Endothelial cell of umbilical vein (primary cell): ENCODE results near the gene PLOD2. TPM values are rescaled to one million over a fixed set of nuclear protein-coding genes. Genes with fewer than 3 reads are reported as not detected.

Source experiments
- BruUV-seq: library from RNA; stranded (reverse); fragments of 400-500 nt; replicated peaks from 2 replicates; lab custom pipeline; 2021; lab: Mats Ljungman, UMichigan
- CTCF ChIA-PET: fragments of 300-600, 350-600 bp; sonication (Branson Sonifier 250); formaldehyde crosslinking; loops from one replicate; lab custom pipeline; 2021; ENCODE audit warnings: antibody characterized with exemption, inconsistent platforms; lab: Charles Lee
- POLR2A ChIA-PET: fragments of 300-600, 350-600 bp; sonication (Branson Sonifier 250); formaldehyde crosslinking; loops from one replicate; lab custom pipeline; 2021; ENCODE audit warnings: antibody characterized with exemption, inconsistent platforms; lab: Charles Lee
- DNase-seq: peaks from one replicate; pipeline ENCODE4 v3.0.0-alpha.2; 2011; ENCODE audit warnings: low read depth, low spot score
- FAIRE-seq: peaks from 2 replicates; lab custom pipeline; 2011; peaks lifted over from hg19 to GRCh38; lab: Jason Lieb, UNC
- H2AFZ ChIP-seq: 2 replicates; pipeline ENCODE4 v1.6.0; 2012; ENCODE audit warnings: low read depth, low read length, control low read depth, inconsistent platforms
- H3K27ac ChIP-seq: 2 replicates; pipeline ENCODE4 v1.5.1; 2011; ENCODE audit warnings: low read depth, mild to moderate bottlenecking, control low read depth, low read length, moderate library complexity; ENCODE audit not compliant: insufficient read depth
- H3K27me3 ChIP-seq, 2 experiments: 2 replicates each; pipeline versions ENCODE4 v1.6.0 to v1.6.1; 2011; ENCODE audit warnings: low read length in 2 of 2, mixed read lengths in 1 of 2; ENCODE audit not compliant: control insufficient read depth in 2 of 2, insufficient read depth in 2 of 2
- H3K36me3 ChIP-seq, 2 experiments: 2 replicates in 1 of 2; 3 replicates in 1 of 2; pipeline ENCODE4 v1.5.1; 2011; ENCODE audit warnings: low read length in 2 of 2, mild to moderate bottlenecking in 1 of 2, moderate library complexity in 1 of 2; ENCODE audit not compliant: control insufficient read depth in 2 of 2, insufficient read depth in 2 of 2; ENCODE audit errors: extremely low read depth in 1 of 2
- H3K4me1 ChIP-seq: 3 replicates; pipeline ENCODE4 v1.5.1; 2011; ENCODE audit warnings: mild to moderate bottlenecking, low read length; ENCODE audit not compliant: control insufficient read depth, insufficient read depth; ENCODE audit errors: extremely low read depth
- H3K4me2 ChIP-seq: 2 replicates; pipeline ENCODE4 v1.6.1; 2011; ENCODE audit warnings: low read length, control low read depth, mixed read lengths; ENCODE audit not compliant: insufficient read depth
- H3K4me3 ChIP-seq, 3 experiments: fragments of 200-600 bp in 1 of 3; sonication (generic), shearing (Covaris generic) in 1 of 3; replicated peaks in 1 of 3; 2 replicates each; pipeline ENCODE4 v1.5.1; 2011 to 2016; ENCODE audit warnings: control low read depth in 3 of 3, low read length in 3 of 3, mild to moderate bottlenecking in 2 of 3, inconsistent platforms in 1 of 3, low read depth in 1 of 3, moderate library complexity in 1 of 3; ENCODE audit not compliant: insufficient read depth in 1 of 3
- H3K79me2 ChIP-seq: 2 replicates; pipeline ENCODE4 v1.6.0; 2012; ENCODE audit warnings: low read length, inconsistent platforms; ENCODE audit not compliant: control insufficient read depth, insufficient read depth
- H3K9ac ChIP-seq: replicated peaks from 2 replicates; pipeline ENCODE3; 2011; ENCODE audit warnings: low read length, control low read depth; ENCODE audit not compliant: insufficient read depth; ENCODE audit errors: extremely low read depth
- H3K9me1 ChIP-seq: replicated peaks from 3 replicates; pipeline ENCODE4 v1.6.0; 2011; ENCODE audit warnings: mild to moderate bottlenecking, low read length; ENCODE audit not compliant: control insufficient read depth, insufficient read depth; ENCODE audit errors: extremely low read depth
- H3K9me3 ChIP-seq: replicated peaks from 2 replicates; pipeline ENCODE4 v1.5.1; 2012; ENCODE audit warnings: low read length, inconsistent platforms; ENCODE audit not compliant: control insufficient read depth, insufficient read depth
- H4K20me1 ChIP-seq: replicated peaks from 2 replicates; pipeline ENCODE3; 2011; ENCODE audit warnings: mild to moderate bottlenecking, low read length; ENCODE audit not compliant: control insufficient read depth, insufficient read depth; ENCODE audit errors: extremely low read depth
- EZH2 ChIP-seq: IDR thresholded peaks from 2 replicates; pipeline ENCODE4 v1.6.1; 2012; ENCODE audit warnings: borderline replicate concordance, low read depth, mild to moderate bottlenecking, moderate library complexity, low read length, inconsistent platforms; ENCODE audit not compliant: severe bottlenecking
- FOS ChIP-seq: IDR thresholded peaks from 2 replicates; pipeline ENCODE4 v1.6.1; 2011; ENCODE audit warnings: mild to moderate bottlenecking, low read length, moderate library complexity, borderline replicate concordance; ENCODE audit not compliant: insufficient read depth
- GATA2 ChIP-seq: IDR thresholded peaks from 2 replicates; pipeline ENCODE4 v1.7.0; 2011; ENCODE audit warnings: low read depth, mild to moderate bottlenecking, moderate library complexity, mixed read lengths, low read length; ENCODE audit not compliant: insufficient read length, insufficient read depth
- JUN ChIP-seq: IDR thresholded peaks from 2 replicates; pipeline ENCODE4 v1.6.1; 2011; ENCODE audit warnings: borderline replicate concordance, low read depth; ENCODE audit not compliant: insufficient read length, insufficient read depth
- MYC ChIP-seq: IDR thresholded peaks from one replicate; pipeline ENCODE4 v1.6.1; 2011; ENCODE audit warnings: mild to moderate bottlenecking, low read depth, low read length
- POLR2A ChIP-seq: IDR thresholded peaks from 2 replicates; pipeline ENCODE4 v1.6.1; 2012; ENCODE audit warnings: low read depth, mild to moderate bottlenecking, control low read depth, low read length
- POLR2AphosphoS5 ChIP-seq: IDR thresholded peaks from 2 replicates; pipeline ENCODE4 v1.6.1; 2012; ENCODE audit warnings: low read depth, mild to moderate bottlenecking, control low read depth, low read length, moderate library complexity; ENCODE audit not compliant: insufficient read depth
- dilution Hi-C: fragments of 300-500 bp; cut with MboI; formaldehyde crosslinking; loops from one replicate; pipeline ENCODE4 v1.15.0; 2019; ENCODE audit warnings: low sequenced_read_pairs; ENCODE audit not compliant: extremely low pct_ligation_motif_present
- intact Hi-C: fragments of 100-400 bp; cut with micrococcal nuclease; formaldehyde crosslinking; loops from one replicate; pipeline ENCODE4 v1.10.0; 2022
- polyA plus RNA-seq, 4 experiments: library from polyadenylated mRNA; depleted of rRNA in 3 of 4; stranded (reverse) in 3 of 4; unstranded in 1 of 4; fragments of >200 nt; gene quantifications; 2 replicates each; pipeline versions ENCODE4 v1.2.1 to v1.2.3, GENCODE V29; 2011 to 2012; ENCODE audit warnings: missing spikeins in 1 of 4
- total RNA-seq: library from RNA; stranded (reverse); gene quantifications from 2 replicates; pipeline ENCODE4 v1.2.3, GENCODE V29; 2021
- TF ChIP-seq, protein P1 (sequence below), 2 donors: IDR thresholded peaks; 1 replicate in 1 of 2; 2 replicates in 1 of 2; pipeline ENCODE4 v1.5.1; 2011; ENCODE audit warnings: low read length in 2 of 2, mild to moderate bottlenecking in 2 of 2, moderate library complexity in 2 of 2, control low read depth in 1 of 2, inconsistent platforms in 1 of 2, low read depth in 1 of 2; ENCODE audit not compliant: insufficient read depth in 1 of 2; ENCODE audit errors: extremely low read depth in 1 of 2
- TF ChIP-seq, protein P2 (sequence below): IDR thresholded peaks from 2 replicates; pipeline ENCODE4 v1.6.1; 2011; ENCODE audit not compliant: insufficient read depth, insufficient read length

The PLOD2 gene
- total and polyA plus RNA-seq, 2 donors (not counting 3 experiments of a cell fraction or from before 2014, with no cell fraction given): 36.1 to 193 TPM

GRCh38 chr3:146209371-146209770 lies 48.4 kb upstream of the PLOD2 start:
- BruUV-seq: no TSS peak
- Histone ChIP-seq H4K20me1 (no peaks in the 10 kb centered on the region), H3K9me1 (no peaks in the 10 kb centered on the region), H3K9ac (no peak overlapping the region), H3K27ac (no peak overlapping the region), H3K4me3 (no peak overlapping the region), H3K36me3 (peaks cover 4 to 11% of the 10 kb centered on the region in 2 experiments), H3K27me3 (no peaks in the 10 kb centered on the region), H3K9me3 (no peaks in the 10 kb centered on the region), H3K4me2 (no peak overlapping the region), H3K4me1 (no peaks in the 10 kb centered on the region), H2AFZ (no peak overlapping the region), H3K79me2 (no peaks in the 10 kb centered on the region)
- FAIRE-seq: no peak
- intact Hi-C loops: no loop called here
- ChIA-PET CTCF (interaction anchor here (0.9 to 2.0 kb wide), 3 partner anchors 12 to 118 kb away, joined by 3 to 5 read pairs (median 4); no protein-coding TSS in a partner anchor), POLR2A (no interaction called here)
- no peak for DNase-seq
- dilution Hi-C loops: no loop called here
- TF ChIP-seq, protein P1, sequence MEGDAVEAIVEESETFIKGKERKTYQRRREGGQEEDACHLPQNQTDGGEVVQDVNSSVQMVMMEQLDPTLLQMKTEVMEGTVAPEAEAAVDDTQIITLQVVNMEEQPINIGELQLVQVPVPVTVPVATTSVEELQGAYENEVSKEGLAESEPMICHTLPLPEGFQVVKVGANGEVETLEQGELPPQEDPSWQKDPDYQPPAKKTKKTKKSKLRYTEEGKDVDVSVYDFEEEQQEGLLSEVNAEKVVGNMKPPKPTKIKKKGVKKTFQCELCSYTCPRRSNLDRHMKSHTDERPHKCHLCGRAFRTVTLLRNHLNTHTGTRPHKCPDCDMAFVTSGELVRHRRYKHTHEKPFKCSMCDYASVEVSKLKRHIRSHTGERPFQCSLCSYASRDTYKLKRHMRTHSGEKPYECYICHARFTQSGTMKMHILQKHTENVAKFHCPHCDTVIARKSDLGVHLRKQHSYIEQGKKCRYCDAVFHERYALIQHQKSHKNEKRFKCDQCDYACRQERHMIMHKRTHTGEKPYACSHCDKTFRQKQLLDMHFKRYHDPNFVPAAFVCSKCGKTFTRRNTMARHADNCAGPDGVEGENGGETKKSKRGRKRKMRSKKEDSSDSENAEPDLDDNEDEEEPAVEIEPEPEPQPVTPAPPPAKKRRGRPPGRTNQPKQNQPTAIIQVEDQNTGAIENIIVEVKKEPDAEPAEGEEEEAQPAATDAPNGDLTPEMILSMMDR (IDR thresholded peaks at IDR 0.05; ENCODE audit: extremely low read depth in 1 of 2, insufficient read depth in 1 of 2, low read depth in 1 of 2, low read length in 2 of 2): no peak
- TF ChIP-seq MYC (no peak), POLR2A (no peak), FOS (no peak), EZH2 (no peak), POLR2AphosphoS5 (no peak), JUN (no peak), GATA2 (no peak)
- TF ChIP-seq, protein P2, sequence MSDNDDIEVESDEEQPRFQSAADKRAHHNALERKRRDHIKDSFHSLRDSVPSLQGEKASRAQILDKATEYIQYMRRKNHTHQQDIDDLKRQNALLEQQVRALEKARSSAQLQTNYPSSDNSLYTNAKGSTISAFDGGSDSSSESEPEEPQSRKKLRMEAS: no peak
